HL-60/S4 treated with retinoic acid at 250 ng/mL for 4 days and 3 days (cell line): ENCODE measurements around the gene LMOD1.
"Not testable (repeated sequence)": the region's sequence is repeated elsewhere in the genome, so short reads cannot be mapped to it uniquely, and the experiment has no call there.

Source experiments
- in situ Hi-C: fragments of 300-500 bp; cut with MboI; formaldehyde crosslinking; loops from 2 replicates; pipeline ENCODE4 v1.7.0; 2022; ENCODE audit warnings: low sequenced_read_pairs

The LMOD1 gene

DNA sequence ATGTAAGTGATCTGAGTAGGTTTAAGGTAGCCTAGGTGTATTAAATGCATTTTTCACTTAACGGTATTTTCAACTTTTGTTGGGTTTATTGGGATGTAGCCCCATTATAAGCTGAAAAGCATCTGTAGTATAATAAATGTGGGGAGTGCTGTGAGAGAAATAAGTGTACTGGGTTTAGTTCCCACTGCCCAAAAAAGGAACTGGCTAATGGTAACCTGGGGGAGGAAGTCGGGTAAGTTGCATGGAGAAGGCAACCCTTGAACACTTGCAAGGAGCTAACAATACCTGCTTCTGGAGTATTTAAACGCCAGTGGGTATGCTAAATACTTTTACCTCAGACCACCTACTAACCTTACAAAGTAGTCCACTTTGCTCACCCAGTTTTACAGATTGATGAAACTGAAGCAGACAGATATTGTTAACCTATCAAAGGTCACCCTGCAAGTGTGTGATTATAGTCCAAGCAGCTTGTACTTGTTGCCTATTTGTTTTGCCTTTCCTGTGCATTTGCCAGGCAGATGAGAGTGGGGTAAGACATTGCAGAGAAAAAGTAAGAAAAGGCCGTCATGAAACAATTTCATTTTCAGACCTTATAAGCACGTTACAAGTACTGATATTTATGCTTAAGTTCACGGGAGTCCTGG is 65.3 kb downstream of the LMOD1 start:
- in situ Hi-C loops: no loop called here

- in situ Hi-C loops: loop anchor here (10.0 kb wide), 1 partner anchor 97 kb away; no protein-coding TSS in a partner anchor
These were observed 68.4 kb downstream of the LMOD1 start for GRCh38 chr1:201877877-201878401.

- in situ Hi-C loops: loop anchor here (10.0 kb wide), 1 partner anchor 99 kb away; no protein-coding TSS in a partner anchor
These were observed 70.1 kb downstream of the LMOD1 start for GRCh38 chr1:201876148-201876818.

- in situ Hi-C loops: loop anchor here (10.0 kb wide), 1 partner anchor 100 kb away; no protein-coding TSS in a partner anchor
These were observed 71.7 kb downstream of the LMOD1 start for GRCh38 chr1:201874672-201875071.

- in situ Hi-C loops: loop anchor here (10.0 kb wide), 1 partner anchor 104 kb away; no protein-coding TSS in a partner anchor
These were observed 76.0 kb downstream of the LMOD1 start for GRCh38 chr1:201870397-201870796.

- in situ Hi-C loops: no loop called here
These were observed 84.9 kb downstream of the LMOD1 start for GRCh38 chr1:201861448-201861847.

- in situ Hi-C loops: no loop called here
These were observed 86.9 kb downstream of the LMOD1 start for GRCh38 chr1:201859424-201859823.

- in situ Hi-C loops: not testable (repeated sequence)
These were observed 89.6 kb downstream of the LMOD1 start for GRCh38 chr1:201856722-201857121.

DNA sequence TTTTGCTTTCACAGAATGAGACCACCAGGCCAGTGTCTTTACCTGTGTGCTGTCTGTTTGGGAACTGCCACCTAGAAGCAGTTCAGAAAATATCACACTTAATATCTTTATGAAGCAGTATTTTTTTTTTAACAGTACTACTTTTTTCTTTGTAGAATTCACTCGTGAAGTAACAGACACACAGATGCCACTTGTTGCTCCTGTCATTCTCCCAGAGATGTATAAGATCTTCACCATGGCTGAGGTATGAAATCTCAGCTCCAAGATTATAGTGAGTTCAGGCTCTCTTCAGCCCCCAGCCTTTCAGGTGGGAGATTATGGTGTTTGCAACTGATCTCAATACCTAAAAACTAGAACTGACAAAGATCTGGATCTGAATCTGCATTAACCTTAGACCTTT is 94.4 kb downstream of the LMOD1 start:
- in situ Hi-C loops: no loop called here

DNA sequence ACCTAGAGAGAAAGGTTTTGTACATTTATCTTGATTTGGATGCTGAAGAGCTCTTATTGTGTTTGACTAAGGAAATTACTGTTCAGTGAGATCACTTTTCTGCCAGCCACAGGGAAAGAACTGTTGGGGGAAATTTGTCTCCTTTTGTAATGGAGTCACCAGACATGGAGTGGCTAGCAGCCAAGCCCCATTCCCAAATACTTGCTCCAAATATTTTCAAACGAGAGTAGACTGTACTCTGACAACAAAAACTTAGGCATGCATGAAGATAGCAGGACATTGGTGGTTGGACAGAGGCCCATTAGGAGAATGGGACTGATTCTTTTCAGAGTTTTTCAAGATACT is 96.3 kb downstream of the LMOD1 start:
- in situ Hi-C loops: no loop called here

GRCh38 chr1:201849372-201850052 is 96.8 kb downstream of the LMOD1 start:
- in situ Hi-C loops: no loop called here

DNA sequence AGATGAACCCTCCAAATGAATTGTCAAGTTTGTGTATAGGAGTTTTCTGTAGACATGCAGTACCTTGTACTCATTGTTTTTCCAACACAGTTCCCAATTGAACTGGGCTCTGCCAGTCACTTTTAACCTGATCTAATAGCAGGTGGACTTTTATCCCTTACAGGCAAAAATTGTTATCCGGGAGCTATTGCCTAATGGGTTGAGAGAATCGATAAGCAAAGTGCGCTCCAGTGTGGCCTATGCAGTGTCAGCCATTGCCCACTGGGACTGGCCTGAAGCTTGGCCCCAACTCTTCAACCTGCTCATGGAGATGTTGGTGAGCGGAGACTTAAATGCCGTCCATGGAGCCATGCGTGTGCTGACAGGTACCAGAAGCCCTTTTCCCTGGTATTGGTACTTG is 98.1 kb downstream of the LMOD1 start:
- in situ Hi-C loops: no loop called here

DNA sequence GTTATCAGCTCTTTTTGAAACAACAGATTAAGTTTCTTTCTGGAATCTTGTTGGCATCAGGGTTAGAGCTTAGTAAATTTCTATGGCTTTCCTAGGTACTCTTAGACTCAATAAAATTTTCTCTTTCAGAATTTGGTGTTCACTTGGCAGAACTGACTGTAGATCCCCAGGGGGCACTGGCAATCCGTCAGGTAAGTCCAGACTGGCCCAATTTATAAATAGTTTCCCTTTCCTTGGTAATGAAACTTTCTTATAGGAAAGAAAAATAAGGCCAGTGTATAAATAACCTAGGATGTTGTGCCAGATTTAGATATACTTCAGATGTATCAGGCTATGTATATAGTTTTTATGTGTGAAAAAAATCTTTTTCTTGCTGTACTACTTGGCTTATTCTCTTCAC is 99.2 kb downstream of the LMOD1 start:
- in situ Hi-C loops: no loop called here
